ENCODE measurements around the gene RUNX2. TPM values are rescaled to one million over a fixed set of nuclear protein-coding genes. Genes with fewer than 3 reads are reported as not detected.

Gene RUNX2
- total and polyA plus RNA-seq, 2 of the 8 experiments (the other 6 are each of a cell fraction or from before 2014, with no cell fraction given) = 0.26 to 1.2 TPM

GRCh38 chr6:45512717-45513116, 184.6 kb downstream of the RUNX2 start (continued):
- TF ChIP-seq CHD7 (IDR thresholded peaks at IDR 0.05; ENCODE audit: insufficient replicate concordance, low read length) = no peak

All from H1 (cell line).